Mesenchymal stem cell (in vitro differentiated cells and primary cell): ENCODE results near the gene COX19.

Experiments used
- DNase-seq: peaks from one replicate; pipeline ENCODE4 v3.0.0-alpha.2; 2013
- H2AFZ ChIP-seq: one replicate; pipeline ENCODE4 v1.6.1; 2013; ENCODE audit warnings: low read depth, mild to moderate bottlenecking, control low read depth, inconsistent platforms, low read length, moderate library complexity
- H2AK5ac ChIP-seq: 2 replicates; pipeline ENCODE4 v1.6.1; 2013; ENCODE audit warnings: low read length, moderate library complexity, mild to moderate bottlenecking, inconsistent platforms; ENCODE audit not compliant: severe bottlenecking
- H2BK120ac ChIP-seq: one replicate; pipeline ENCODE4 v1.6.1; 2013; ENCODE audit warnings: low read depth, mild to moderate bottlenecking, inconsistent platforms, low read length, moderate library complexity
- H2BK12ac ChIP-seq, 2 experiments: one replicate each; pipeline ENCODE4 v1.6.1; 2013; ENCODE audit warnings: inconsistent platforms in 2 of 2, low read length in 2 of 2, mild to moderate bottlenecking in 2 of 2, moderate library complexity in 2 of 2, control low read depth in 1 of 2
- H2BK15ac ChIP-seq: one replicate; pipeline ENCODE4 v1.6.1; 2013; ENCODE audit warnings: mild to moderate bottlenecking, low read depth, inconsistent platforms; ENCODE audit not compliant: poor library complexity, severe bottlenecking
- H2BK5ac ChIP-seq: 2 replicates; pipeline ENCODE4 v1.6.1; 2013; ENCODE audit warnings: low read depth, mild to moderate bottlenecking, low read length, control low read depth, inconsistent platforms; ENCODE audit not compliant: poor library complexity, severe bottlenecking
- H3K14ac ChIP-seq, 2 experiments: one replicate each; pipeline ENCODE4 v1.6.1; 2013; ENCODE audit warnings: inconsistent platforms in 2 of 2, low read length in 2 of 2, control low read depth in 1 of 2, mild to moderate bottlenecking in 1 of 2, moderate library complexity in 1 of 2
- H3K18ac ChIP-seq, 2 experiments: one replicate each; pipeline ENCODE4 v1.6.1; 2013; ENCODE audit warnings: inconsistent platforms in 2 of 2, low read length in 2 of 2, control low read depth in 1 of 2, low read depth in 1 of 2, mild to moderate bottlenecking in 1 of 2
- H3K23ac ChIP-seq, 2 experiments: one replicate each; pipeline ENCODE4 v1.6.1; 2013; ENCODE audit warnings: inconsistent platforms in 2 of 2, low read length in 2 of 2, mild to moderate bottlenecking in 2 of 2, moderate library complexity in 2 of 2, control low read depth in 1 of 2
- H3K27ac ChIP-seq: 2 replicates; pipeline ENCODE4 v1.5.1; 2013; ENCODE audit warnings: mild to moderate bottlenecking, moderate library complexity, low read length, control low read depth, inconsistent platforms; ENCODE audit not compliant: poor library complexity, severe bottlenecking
- H3K27me3 ChIP-seq, 2 experiments: 2 replicates each; pipeline versions ENCODE4 v1.6.1 to v1.7.0; 2013; ENCODE audit warnings: low read length in 2 of 2, mild to moderate bottlenecking in 2 of 2, moderate library complexity in 2 of 2, control low read depth in 1 of 2, inconsistent platforms in 1 of 2; ENCODE audit not compliant: control insufficient read depth in 1 of 2, insufficient read depth in 1 of 2
- H3K36me3 ChIP-seq, 2 experiments: 2 replicates each; pipeline versions ENCODE4 v1.6.1 to v1.7.0; 2013; ENCODE audit warnings: low read length in 2 of 2, control low read depth in 1 of 2, inconsistent platforms in 1 of 2, low read depth in 1 of 2, mild to moderate bottlenecking in 1 of 2; ENCODE audit not compliant: insufficient read depth in 2 of 2, control insufficient read depth in 1 of 2
- H3K4ac ChIP-seq, 2 experiments: one replicate each; pipeline ENCODE4 v1.6.1; 2013; ENCODE audit warnings: inconsistent platforms in 2 of 2, low read length in 2 of 2, mild to moderate bottlenecking in 2 of 2, moderate library complexity in 2 of 2, control low read depth in 1 of 2, low read depth in 1 of 2
- H3K4me1 ChIP-seq: 2 replicates; pipeline ENCODE4 v1.6.1; 2013; ENCODE audit warnings: low read depth, low read length, control low read depth; ENCODE audit not compliant: control insufficient read depth, insufficient read depth
- H3K4me2 ChIP-seq: 2 replicates; pipeline ENCODE4 v1.6.1; 2013; ENCODE audit warnings: low read length, mild to moderate bottlenecking, inconsistent platforms; ENCODE audit not compliant: poor library complexity, severe bottlenecking
- H3K4me3 ChIP-seq, 2 experiments: 2 replicates each; pipeline versions ENCODE4 v1.5.1 to v1.7.0; 2013; ENCODE audit warnings: low read length in 2 of 2, mild to moderate bottlenecking in 2 of 2, control low read depth in 1 of 2, low read depth in 1 of 2; ENCODE audit not compliant: insufficient read depth in 1 of 2
- H3K79me1 ChIP-seq: replicated peaks from 2 replicates; pipeline ENCODE4 v1.6.1; 2013; ENCODE audit warnings: mild to moderate bottlenecking, control low read depth, low read length, inconsistent platforms; ENCODE audit not compliant: poor library complexity, severe bottlenecking
- H3K9ac ChIP-seq: 2 replicates; pipeline ENCODE4 v1.7.0; 2013; ENCODE audit warnings: mild to moderate bottlenecking, low read length, moderate library complexity
- H3K9me3 ChIP-seq: 2 replicates; pipeline ENCODE4 v1.7.0; 2013; ENCODE audit warnings: mild to moderate bottlenecking, low read length; ENCODE audit not compliant: control insufficient read depth
- H4K8ac ChIP-seq: one replicate; pipeline ENCODE4 v1.6.1; 2013; ENCODE audit warnings: inconsistent platforms, mild to moderate bottlenecking, low read length, moderate library complexity
- H4K91ac ChIP-seq: one replicate; pipeline ENCODE4 v1.6.1; 2013; ENCODE audit warnings: mild to moderate bottlenecking, low read length, inconsistent platforms
- WGBS: methylation state at CpG from one replicate; pipeline ENCODE4 v1.1.7; 2013; ENCODE audit warnings: mixed read lengths; 5-methylcytosine and 5-hydroxymethylcytosine counted together

COX19 gene

DNA sequence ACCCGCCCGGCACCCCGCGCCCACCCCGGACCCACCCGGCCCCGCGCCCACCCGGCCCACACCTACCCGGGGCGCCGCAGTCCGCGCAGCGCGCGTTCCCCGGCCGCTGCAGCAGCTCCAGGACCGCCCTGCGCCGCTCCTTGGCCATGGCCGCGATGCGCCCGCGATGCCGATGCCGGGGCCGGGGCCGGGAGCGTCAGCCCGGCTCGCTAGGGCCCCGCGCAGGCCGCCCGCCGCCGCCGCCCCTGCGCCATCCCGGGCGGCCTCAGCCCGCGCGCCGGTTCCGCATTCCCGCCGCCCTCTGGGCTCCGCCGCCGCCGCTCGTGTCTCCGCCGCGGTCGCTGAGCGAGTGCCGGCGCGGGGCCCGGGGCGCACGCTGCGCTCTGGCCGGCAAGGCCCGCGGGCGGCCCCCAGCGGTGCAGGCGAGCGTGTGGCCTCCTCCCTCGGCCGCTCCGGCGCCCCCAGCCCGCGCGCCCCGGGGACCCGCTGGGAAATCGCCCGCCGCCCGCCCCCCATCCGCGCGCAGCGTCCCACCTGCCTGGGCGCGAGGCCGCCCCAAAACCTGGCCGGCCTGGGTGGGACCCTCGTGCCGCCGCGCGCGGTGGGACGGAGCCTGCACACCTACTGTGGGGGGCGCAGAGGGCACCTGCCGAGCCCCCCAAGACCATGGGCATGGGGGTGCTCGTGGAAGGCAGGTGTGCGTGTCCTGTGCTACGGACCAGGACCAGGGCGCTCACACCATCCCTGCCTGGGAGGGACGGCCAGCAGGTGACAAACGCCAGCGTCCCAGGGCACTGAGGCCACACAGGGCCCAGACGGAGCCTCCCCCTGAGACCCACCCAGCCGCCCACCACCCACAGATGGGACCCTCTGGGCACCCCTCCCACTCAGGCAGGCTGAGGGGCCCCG, 20.8 kb downstream of the COX19 start, which contains the start of gene ADAP1:
Gene ADAP1, minus strand, starts transcription at position 351 of the 909 bp plus-strand sequence. Its CDS starts 203 bp downstream, at position 148.
- Histone ChIP-seq H2AK5ac (no peak within 1 kb of the TSS), H3K4me2 (peak within 1 kb of the TSS; percentile 77), H3K23ac (peak within 1 kb of the TSS; percentile 36 to 45), H3K79me1 (no peaks in the 10 kb centered on the region), H2BK120ac (no peak within 1 kb of the TSS), H3K14ac (peak within 1 kb of the TSS in 1 of 2 experiments; percentile 74), H3K9me3 (no peaks in the 10 kb centered on the region), H4K91ac (no peak within 1 kb of the TSS), H2BK12ac (no peak within 1 kb of the TSS), H3K27me3 (peaks cover 49 to 66% of the 10 kb centered on the region in 2 experiments), H3K9ac (no peak within 1 kb of the TSS), H4K8ac (no peak within 1 kb of the TSS), H2AFZ (peak within 1 kb of the TSS; percentile 29), H3K4me3 (peak within 1 kb of the TSS; percentile 29 to 37), H3K4me1 (peaks cover 21% of the 10 kb centered on the region), H2BK15ac (peak within 1 kb of the TSS; percentile 34), H3K18ac (no peak within 1 kb of the TSS), H3K4ac (no peak within 1 kb of the TSS), H2BK5ac (no peak within 1 kb of the TSS), H3K36me3 (peaks cover 0 to 9% of the 10 kb centered on the region in 2 experiments), H3K27ac (no peak within 1 kb of the TSS)
- 12% methylated on average over 55 of the region's 115 CpGs for WGBS
- DNase-seq = peak; percentile 49

DNA sequence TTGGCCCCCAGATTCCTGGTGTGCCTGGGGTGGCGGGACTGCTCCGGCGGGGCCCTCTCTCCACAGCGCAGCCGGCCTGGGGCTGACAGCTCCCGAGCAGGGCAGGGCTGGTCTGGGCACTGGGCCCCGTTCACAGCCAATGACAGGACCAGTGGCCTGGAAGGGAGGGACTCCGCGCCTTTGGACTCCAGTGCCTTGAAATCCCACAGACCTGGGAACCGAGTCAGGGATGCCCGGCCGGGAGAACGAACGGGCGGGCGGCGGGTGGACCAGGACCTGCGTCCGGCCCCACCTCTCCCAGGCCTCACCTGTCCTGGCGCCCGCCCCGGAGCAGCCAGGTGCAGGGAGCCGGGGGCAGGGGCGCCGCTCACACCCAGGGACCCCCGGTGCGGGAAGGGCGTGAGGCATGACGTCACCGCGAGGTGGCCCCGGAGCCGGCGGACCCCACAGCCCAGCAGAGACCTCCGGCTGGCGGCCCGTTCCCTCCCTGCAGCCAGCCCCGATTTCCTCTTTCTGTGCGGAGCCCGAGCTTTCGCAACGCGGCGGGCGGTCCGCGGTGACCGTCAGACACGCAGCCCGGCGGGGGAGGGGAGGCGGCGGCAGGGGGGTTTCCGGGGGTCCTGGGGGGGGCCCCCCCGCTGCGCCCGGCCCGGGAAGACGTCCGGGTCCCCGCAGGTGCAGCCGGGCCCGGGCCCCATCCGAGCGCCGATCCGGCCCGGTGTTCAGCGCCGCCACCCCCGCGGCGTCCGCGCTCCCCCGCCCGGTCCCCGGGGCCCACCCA, 21.6 kb downstream of the COX19 start:
- no peaks in the 10 kb centered on the region for H3K9me3 ChIP-seq
- 9% methylated on average over 19 of the region's 78 CpGs for WGBS
- H3K4ac ChIP-seq = no peak overlapping the region
- no peak overlapping the region for H3K27ac ChIP-seq
- peak overlapping the region; percentile 29 for H3K4me3 ChIP-seq
- H2AK5ac ChIP-seq = no peak overlapping the region
- H3K18ac ChIP-seq = no peak overlapping the region
- peak; percentile 37 for DNase-seq
- H2BK5ac ChIP-seq = no peak overlapping the region
- H3K9ac ChIP-seq = no peak overlapping the region
- H2AFZ ChIP-seq = peak overlapping the region; percentile 29
- no peak overlapping the region for H2BK15ac ChIP-seq
- no peaks in the 10 kb centered on the region for H3K79me1 ChIP-seq
- H3K27me3 ChIP-seq = peaks cover 47 to 62% of the 10 kb centered on the region in 2 experiments
- H3K14ac ChIP-seq = peak overlapping the region in 1 of 2 experiments; percentile 74
- peaks cover 14% of the 10 kb centered on the region for H3K4me1 ChIP-seq
- no peak overlapping the region for H4K8ac ChIP-seq
- no peak overlapping the region for H2BK120ac ChIP-seq
- no peak overlapping the region for H4K91ac ChIP-seq
- peak overlapping the region; percentile 77 for H3K4me2 ChIP-seq
- H3K36me3 ChIP-seq = peaks cover 0 to 9% of the 10 kb centered on the region in 2 experiments
- H2BK12ac ChIP-seq = no peak overlapping the region
- H3K23ac ChIP-seq = peak overlapping the region in 1 of 2 experiments; percentile 18

DNA sequence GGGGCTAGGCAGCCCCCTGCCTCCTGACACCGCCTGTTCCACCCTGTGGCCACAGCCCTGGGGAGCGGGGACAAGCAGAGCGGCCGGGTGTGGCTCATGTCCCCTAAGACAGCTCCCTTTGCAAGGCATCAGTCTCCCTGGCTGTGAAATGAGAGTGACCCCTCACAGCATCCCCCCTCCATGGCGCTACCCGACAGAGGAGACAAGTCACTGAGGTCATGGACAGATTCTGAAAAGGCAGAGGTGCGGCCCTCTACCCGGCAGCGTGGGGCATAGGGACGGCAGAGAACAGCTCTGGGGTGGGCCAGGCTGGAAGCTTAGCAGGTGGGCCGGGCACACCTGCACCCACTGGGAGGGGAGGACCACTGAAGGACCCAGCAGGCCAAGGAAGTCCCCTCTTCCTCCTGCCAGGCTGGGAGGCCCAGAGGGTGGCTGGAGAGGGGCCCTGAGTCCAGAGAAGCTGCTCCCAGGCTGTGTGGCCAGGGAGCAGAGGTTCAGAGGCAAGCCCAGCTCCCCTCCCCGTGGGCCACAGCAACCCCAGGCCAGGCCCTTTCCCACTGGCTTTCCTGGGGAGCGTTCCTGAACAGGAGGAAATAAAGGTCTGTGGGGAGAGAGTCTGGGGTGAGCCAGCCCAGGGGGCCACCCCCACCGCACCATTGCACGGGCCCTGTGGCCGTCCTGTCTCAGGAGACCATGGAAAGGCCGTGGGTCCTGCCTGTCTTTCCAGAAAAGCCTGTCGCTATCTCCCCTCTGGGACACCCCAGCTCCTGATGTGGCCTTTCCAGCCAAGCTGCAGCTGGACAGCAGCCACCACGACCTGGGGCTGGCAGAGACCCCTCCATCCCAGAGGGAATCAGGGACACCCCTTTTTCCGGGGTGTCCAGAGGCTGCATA, 22.6 kb downstream of the COX19 start:
- Histone ChIP-seq H3K9ac (no peak overlapping the region), H2AFZ (no peak overlapping the region), H2AK5ac (no peak overlapping the region), H3K4ac (no peak overlapping the region), H4K8ac (no peak overlapping the region), H4K91ac (no peak overlapping the region), H3K23ac (peak overlapping the region in 1 of 2 experiments; percentile 32), H2BK5ac (no peak overlapping the region), H3K4me2 (no peak overlapping the region), H2BK120ac (no peak overlapping the region), H3K36me3 (peaks cover 0 to 5% of the 10 kb centered on the region in 2 experiments), H3K9me3 (no peaks in the 10 kb centered on the region), H3K18ac (no peak overlapping the region), H3K4me1 (peaks cover 11% of the 10 kb centered on the region), H3K27me3 (peaks cover 38 to 56% of the 10 kb centered on the region in 2 experiments), H3K4me3 (no peak overlapping the region), H3K79me1 (no peaks in the 10 kb centered on the region), H2BK15ac (no peak overlapping the region), H3K14ac (no peak overlapping the region), H3K27ac (no peak overlapping the region), H2BK12ac (no peak overlapping the region)
- DNase-seq = no peak
- WGBS = 86% methylated on average over 20 of the region's 20 CpGs
